Suppressor macrophage (primary cell): ENCODE results near the gene SLC25A10.

Source experiments
- DNase-seq, 4 experiments: peaks; one replicate each; pipeline ENCODE4 v3.0.0-alpha.2; 2020 to 2022

SLC25A10 gene

DNA sequence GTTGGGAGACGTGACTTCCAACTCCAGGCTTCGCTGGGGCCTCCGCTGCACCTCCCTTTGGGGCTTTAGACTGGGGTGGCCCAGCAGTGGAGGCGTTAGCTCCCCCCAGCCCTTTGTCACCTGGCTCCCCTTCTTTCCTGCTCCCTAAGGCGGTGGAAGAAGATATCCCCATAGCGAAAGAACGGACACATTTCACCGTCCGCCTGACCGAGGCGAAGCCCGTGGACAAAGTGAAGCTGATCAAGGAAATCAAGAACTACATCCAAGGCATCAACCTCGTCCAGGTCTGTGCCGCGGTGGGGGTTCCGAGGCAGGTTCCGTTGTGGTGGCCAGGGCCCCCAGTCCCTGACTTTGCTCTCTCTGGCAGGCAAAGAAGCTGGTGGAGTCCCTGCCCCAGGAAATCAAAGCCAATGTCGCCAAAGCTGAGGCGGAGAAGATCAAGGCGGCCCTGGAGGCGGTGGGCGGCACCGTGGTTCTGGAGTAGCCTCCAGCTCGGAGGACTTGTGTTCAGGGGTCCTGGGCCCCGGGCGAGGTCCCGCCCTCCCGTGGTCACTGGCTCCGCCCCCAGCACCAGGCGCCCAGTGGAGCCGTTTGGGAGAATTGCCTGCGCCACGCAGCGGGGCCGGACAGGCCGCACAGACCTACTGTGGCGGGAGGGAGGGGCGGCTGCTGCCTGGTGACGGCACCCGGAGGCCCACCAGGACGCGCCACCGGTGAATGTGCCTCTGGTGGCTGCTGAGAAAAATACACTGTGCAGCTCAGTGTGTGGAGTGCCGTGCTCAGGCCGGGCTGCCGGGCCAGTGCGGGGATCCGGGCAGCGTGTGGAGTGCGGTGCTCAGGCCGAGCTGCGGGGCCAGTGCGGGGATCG, 5.1 kb upstream of the SLC25A10 start:
- DNase-seq, result no peak

DNA sequence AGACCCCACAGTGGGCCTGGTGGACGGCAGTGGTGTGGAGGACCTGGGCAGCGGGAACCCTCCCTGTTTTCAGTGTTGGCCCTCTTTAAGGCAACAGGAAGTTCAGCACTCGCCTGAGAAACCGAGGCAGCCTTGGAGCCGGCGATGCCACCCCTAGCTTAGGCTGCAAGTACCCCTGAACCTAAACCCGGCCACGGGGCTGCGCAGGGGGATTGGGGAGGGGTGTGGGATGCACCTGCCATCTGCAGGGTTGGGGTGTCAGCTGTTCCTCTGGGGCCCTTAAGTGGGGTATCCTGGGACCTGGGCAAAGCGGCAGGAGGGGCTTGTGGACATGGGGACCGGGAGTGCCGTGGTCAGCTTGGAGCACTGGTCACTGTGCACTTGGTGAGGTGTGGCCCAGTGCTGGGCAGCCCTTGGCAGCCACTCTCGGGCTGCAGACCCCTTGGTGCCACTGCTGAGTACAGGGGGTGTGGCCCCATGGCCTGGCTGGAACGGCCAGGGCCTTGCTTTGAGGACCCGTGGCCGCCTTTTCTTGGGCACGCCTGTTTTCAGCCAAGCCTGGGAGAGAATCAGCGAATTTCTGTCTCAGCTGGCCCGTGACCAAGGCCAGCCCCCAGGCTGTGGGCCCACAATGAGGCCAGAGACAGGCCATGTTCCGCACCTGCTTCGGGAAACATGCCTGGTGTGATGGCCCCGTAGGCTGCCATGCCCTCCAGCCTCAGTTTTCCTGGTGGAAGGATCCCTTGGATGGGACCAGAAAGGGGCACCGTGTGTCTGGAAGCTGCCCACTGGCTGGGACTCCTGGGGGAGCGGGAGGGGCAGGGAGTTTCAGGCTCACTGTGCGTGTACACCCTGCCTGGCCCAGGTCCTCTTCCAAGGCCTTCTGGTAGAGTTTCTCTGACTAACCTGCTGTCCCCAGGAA, 4.1 kb upstream of the SLC25A10 start:
- DNase-seq, result no peak

GRCh38 chr17:81708739-81709185, 3.3 kb upstream of the SLC25A10 start:
- no peak for DNase-seq

GRCh38 chr17:81710514-81711308, 1.4 kb upstream of the SLC25A10 start:
- DNase-seq, result peak; percentile 37 to 67 (median 58)

DNA sequence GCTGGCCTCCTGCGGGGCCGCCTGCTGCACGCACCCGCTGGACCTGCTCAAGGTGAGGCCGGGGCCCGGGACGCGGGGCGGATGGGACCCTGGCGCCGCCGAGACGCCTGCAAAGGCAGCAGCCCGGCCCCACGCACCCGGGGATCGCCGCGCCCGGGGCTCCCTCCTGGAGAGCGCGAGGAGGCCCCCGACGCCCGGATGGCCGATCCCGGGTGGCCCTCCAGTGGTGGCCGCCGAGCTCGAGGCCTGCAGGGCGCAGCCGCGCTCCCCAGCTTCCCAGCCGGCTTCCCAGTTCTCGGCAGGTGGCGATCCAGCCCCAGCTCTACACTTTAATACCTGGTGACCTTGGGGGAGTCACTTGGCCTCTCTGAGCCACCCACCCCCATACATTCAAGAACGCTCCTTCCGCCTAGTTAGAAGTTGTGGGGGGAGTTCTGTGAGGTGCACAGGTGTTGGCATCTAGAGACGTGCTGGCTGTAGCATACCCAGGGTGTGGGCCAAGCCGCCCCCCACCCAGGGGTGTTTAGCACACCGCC, 452 bp downstream of the SLC25A10 start:
- peak; percentile 20 to 65 (median 38) for DNase-seq

DNA sequence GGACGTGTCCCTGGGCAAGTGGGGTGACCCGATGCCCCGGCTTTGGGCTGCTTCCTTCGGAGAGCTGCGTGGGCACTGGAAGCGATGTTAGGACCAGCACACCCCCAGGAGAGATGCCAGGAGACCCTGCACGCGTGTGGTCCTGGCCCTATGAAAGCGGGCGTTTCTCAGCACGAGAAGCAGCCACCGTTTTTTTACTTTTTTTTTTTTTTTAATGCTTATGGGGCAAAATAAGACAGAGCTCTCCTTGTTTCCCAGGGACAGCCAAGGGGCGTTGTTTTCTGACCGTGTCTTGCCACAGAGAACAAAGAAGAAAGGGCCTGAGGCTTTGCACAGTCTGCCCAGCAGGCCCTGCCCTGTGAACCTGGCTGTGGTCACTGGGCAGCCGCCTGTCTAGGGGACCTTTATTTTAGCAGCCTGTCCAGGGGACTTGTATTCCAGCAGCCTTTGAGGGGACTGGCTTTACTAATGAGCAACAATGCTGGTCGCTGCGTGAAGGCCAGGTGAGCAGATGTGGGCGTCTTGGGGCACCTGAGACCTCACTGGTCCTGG, 996 bp downstream of the SLC25A10 start:
- no peak for DNase-seq

- DNase-seq, result no peak
Observed at GRCh38 chr17:81713556-81714411, 1.7 kb downstream of the SLC25A10 start.

GRCh38 chr17:81714412-81715106, 2.5 kb downstream of the SLC25A10 start:
- DNase-seq, result no peak

DNA sequence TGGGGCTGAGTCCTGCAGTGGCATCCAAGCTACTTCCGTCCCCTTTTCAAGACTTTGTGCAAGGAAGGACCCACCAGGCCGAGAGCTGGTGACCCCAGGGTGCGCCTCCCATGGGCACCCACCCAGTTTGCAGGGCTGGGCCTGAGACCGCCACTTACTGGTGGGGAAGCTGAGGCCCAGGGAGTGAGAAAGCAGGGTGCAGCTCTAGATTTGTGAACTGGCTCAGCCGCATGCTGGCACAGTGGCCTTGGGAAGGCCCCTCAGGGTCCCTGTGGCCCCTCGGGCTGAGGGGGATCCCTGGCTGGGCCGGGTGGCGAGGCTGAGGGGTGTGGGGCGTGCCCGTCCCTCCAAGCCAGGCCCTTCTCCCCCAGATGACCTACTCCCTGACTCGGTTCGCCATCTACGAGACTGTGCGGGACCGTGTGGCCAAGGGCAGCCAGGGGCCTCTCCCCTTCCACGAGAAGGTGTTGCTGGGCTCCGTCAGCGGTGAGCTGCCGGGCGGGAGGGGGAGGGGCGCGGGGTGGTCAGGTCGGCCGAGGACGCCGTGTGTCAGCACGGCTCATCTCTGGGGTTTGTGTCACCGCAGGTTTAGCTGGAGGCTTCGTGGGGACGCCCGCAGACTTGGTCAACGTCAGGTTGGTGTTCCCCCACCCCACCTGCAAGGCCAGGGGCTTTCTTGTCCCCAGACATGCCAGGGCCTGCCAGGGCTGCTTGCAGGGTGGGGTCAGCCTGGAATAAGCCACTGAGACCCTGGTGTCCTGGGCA, 3.2 kb downstream of the SLC25A10 start:
- no peak for DNase-seq

- DNase-seq, result no peak
Observed at GRCh38 chr17:81715872-81716673, 4.0 kb downstream of the SLC25A10 start.

DNA sequence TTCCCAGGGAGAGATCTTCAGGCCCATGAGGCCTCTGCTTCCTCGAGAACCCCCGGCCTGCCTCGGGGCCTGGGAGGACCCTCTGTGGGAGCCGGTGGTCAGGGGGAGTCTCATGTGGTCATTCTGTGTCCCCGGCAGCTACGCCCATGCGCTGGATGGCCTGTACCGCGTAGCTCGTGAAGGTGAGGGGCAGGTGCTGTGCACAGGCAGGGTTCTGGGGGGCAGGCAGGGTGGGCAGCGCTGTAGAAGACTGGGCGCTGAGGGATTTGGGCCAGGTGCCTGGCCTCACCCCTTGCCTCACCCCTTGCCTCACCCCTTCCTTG, 4.6 kb downstream of the SLC25A10 start:
- DNase-seq, result no peak

- no peak for DNase-seq
Observed at GRCh38 chr17:81717049-81717765, 5.1 kb downstream of the SLC25A10 start.

DNA sequence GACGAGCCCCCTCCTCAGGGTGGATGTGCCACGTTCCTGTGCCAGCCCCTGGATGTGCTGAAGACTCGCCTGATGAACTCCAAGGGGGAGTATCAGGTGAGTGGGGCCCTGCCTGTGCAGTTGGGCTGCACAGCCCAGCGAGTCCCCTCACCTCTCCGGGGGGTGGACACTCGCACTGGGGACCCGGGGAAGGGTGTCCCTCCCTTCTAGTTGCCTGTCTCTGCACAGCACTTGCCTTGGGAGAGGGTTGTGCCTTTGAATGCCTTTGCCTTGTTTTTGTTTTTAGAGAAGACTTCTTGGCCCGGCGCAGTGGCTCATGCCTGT, 5.6 kb downstream of the SLC25A10 start:
- DNase-seq, result no peak

- no peak for DNase-seq
Observed at GRCh38 chr17:81719410-81720266, 7.6 kb downstream of the SLC25A10 start.

- DNase-seq, result no peak
Observed at GRCh38 chr17:81720267-81721071, 8.4 kb downstream of the SLC25A10 start.
